Ammon's horn (tissue), 1 donor: ENCODE results near the gene IL10.
"Not testable (repeated sequence)": the region's sequence is repeated elsewhere in the genome, so short reads cannot be mapped to it uniquely, and the experiment has no call there.

Experiments
- DNase-seq: peaks from one replicate; pipeline ENCODE4 v3.0.0-alpha.2; 2016; ENCODE audit warnings: low spot score

The IL10 gene

GRCh38 chr1:206793620-206794019 is 21.3 kb upstream of the IL10 start:
- no peak for DNase-seq

GRCh38 chr1:206792939-206793607 is 20.8 kb upstream of the IL10 start:
- DNase-seq: no peak

GRCh38 chr1:206790502-206791250 is 18.4 kb upstream of the IL10 start:
- DNase-seq: no peak

- no peak for DNase-seq
These were observed 16.3 kb upstream of the IL10 start for GRCh38 chr1:206788487-206789050.

- no peak for DNase-seq
These were observed 15.6 kb upstream of the IL10 start for GRCh38 chr1:206787891-206788290.

- no peak for DNase-seq
These were observed 14.1 kb upstream of the IL10 start for GRCh38 chr1:206786212-206786886.

GRCh38 chr1:206785182-206785765 is 13.0 kb upstream of the IL10 start:
- DNase-seq: no peak

GRCh38 chr1:206784471-206784903 is 12.2 kb upstream of the IL10 start:
- no peak for DNase-seq

GRCh38 chr1:206783506-206783905 is 11.2 kb upstream of the IL10 start:
- no peak for DNase-seq

GRCh38 chr1:206782448-206782847 is 10.2 kb upstream of the IL10 start:
- DNase-seq: no peak

GRCh38 chr1:206779638-206780037 is 7.3 kb upstream of the IL10 start:
- DNase-seq: no peak

- DNase-seq: not testable (repeated sequence)
These were observed 6.6 kb upstream of the IL10 start for GRCh38 chr1:206778911-206779310.

- no peak for DNase-seq
These were observed 5.7 kb upstream of the IL10 start for GRCh38 chr1:206778031-206778430.

GRCh38 chr1:206776229-206776628 is 3.9 kb upstream of the IL10 start:
- DNase-seq: no peak

- peak; percentile 11 for DNase-seq
These were observed 1.8 kb upstream of the IL10 start for GRCh38 chr1:206774093-206774492.

GRCh38 chr1:206771338-206771692 is 979 bp downstream of the IL10 start:
- no peak for DNase-seq

GRCh38 chr1:206770531-206771337 is 1.6 kb downstream of the IL10 start, which contains the start of gene IL19:
IL19 (plus strand) TSS chr1:206770773; CDS start chr1:206836663, 65,890 bp downstream.
- DNase-seq: peak; percentile 57

- no peak for DNase-seq
These were observed 3.0 kb downstream of the IL10 start for GRCh38 chr1:206769304-206769731.

- no peak for DNase-seq
These were observed 3.6 kb downstream of the IL10 start for GRCh38 chr1:206768472-206769303.

- peak; percentile 56 for DNase-seq
These were observed 5.9 kb downstream of the IL10 start for GRCh38 chr1:206766251-206766856.
